Measurements from ENCODE around the gene PHEX. TPM values are rescaled to one million over a fixed set of nuclear protein-coding genes. Genes with fewer than 3 reads are reported as not detected.

Gene PHEX
- polyA plus RNA-seq, 3 donors, result 0.03 TPM; not detected in 2

DNA sequence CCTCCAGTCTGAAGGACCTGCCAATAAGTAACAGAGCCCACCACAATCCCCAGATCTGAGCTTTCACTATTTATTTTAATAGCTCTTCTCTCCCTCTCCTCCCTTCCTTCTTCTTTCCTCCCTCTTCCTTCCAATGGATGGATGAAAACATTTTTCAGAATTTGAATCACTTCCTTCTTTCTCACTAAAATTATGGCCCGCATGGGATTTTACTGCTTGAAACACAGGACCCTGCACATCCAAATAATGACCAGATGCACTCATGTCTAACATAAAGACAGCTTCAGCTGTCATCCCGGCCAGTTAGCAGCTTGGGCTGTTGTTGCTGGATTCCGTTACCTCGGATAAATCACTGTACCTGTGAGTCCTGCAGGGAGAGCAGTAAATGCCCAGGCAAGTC lies 5.4 kb upstream of the PHEX start:
- intact Hi-C loops (cut with micrococcal nuclease), result no loop called here
- WGBS (ENCODE audit: insufficient coverage), result 100% methylated on average over 2 of the region's 4 CpGs
- Histone ChIP-seq H3K79me2 (ENCODE audit: insufficient read depth, low read length) (no peaks in the 10 kb centered on the region), H4K20me1 (ENCODE audit: insufficient read depth, low read length) (no peaks in the 10 kb centered on the region), H3K4me1 (ENCODE audit: control insufficient read depth in 1 of 2, insufficient read depth in 2 of 2, low read length in 2 of 2) (no peaks in the 10 kb centered on the region), H3K36me3 (replicated peaks in 1 of 2; ENCODE audit: control insufficient read depth in 1 of 2, insufficient read depth in 2 of 2, low read length in 2 of 2) (no peaks in the 10 kb centered on the region), H3K27ac (ENCODE audit: low read depth in 1 of 2, low read length in 2 of 2) (no peak overlapping the region), H2AFZ (ENCODE audit: insufficient read depth, low read depth, low read length, poor library complexity, severe bottlenecking) (no peak overlapping the region), H3K4me3 (replicated peaks in 1 of 3; ENCODE audit: low read depth in 2 of 3, low read length in 3 of 3) (no peak overlapping the region), H3K9me3 (replicated peaks in 1 of 2; ENCODE audit: control insufficient read depth in 1 of 2, insufficient read depth in 1 of 2, low read length in 2 of 2) (no peaks in the 10 kb centered on the region), H3K27me3 (ENCODE audit: control insufficient read depth in 2 of 2, insufficient read depth in 2 of 2, low read length in 2 of 2) (no peaks in the 10 kb centered on the region), H3K4me2 (replicated peaks; ENCODE audit: extremely low read depth, low read length, poor library complexity, severe bottlenecking) (no peak overlapping the region), H3K9ac (ENCODE audit: insufficient read depth, low read length, poor library complexity, severe bottlenecking) (no peak overlapping the region)
- TF ChIP-seq, protein P1, sequence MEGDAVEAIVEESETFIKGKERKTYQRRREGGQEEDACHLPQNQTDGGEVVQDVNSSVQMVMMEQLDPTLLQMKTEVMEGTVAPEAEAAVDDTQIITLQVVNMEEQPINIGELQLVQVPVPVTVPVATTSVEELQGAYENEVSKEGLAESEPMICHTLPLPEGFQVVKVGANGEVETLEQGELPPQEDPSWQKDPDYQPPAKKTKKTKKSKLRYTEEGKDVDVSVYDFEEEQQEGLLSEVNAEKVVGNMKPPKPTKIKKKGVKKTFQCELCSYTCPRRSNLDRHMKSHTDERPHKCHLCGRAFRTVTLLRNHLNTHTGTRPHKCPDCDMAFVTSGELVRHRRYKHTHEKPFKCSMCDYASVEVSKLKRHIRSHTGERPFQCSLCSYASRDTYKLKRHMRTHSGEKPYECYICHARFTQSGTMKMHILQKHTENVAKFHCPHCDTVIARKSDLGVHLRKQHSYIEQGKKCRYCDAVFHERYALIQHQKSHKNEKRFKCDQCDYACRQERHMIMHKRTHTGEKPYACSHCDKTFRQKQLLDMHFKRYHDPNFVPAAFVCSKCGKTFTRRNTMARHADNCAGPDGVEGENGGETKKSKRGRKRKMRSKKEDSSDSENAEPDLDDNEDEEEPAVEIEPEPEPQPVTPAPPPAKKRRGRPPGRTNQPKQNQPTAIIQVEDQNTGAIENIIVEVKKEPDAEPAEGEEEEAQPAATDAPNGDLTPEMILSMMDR (IDR thresholded peaks at IDR 0.05), result no peak
- no peaks in the 10 kb centered on the region for H3K4me1 Mint-ChIP-seq
- DNase-seq, result no peak
- peaks cover 0 to 2% (median 1%) of the 10 kb centered on the region in 3 donors for H3K27me3 Mint-ChIP-seq (ENCODE audit: low read depth in 3 of 3)
- H3K4me3 Mint-ChIP-seq, result no peak overlapping the region
- H3K27ac Mint-ChIP-seq, result no peak overlapping the region
- peaks cover 0 to 2% (median 0%) of the 10 kb centered on the region in 7 donors for H3K9me3 Mint-ChIP-seq
- no peaks in the 10 kb centered on the region for H3K36me3 Mint-ChIP-seq

DNA sequence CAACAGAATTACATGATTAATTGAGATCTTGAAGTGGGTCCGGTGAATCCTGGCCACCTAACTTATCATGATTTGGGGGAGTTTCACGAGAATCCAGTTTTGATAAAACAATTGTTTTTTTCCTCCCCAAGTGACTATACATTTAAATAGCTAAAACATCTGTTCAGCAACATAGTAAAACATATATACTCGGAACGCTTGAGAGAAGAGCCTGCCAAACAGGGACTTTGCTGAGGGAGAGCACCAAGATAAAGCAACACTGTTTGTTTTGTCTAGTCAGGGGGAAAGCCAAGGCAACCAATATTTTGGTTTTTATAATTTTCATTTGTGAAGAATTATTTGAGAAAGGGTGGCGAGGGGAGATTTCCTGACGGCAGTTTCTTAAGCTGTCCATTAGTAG lies 381 bp downstream of the PHEX start:
- Mint-ChIP-seq H3K36me3 (no peaks in the 10 kb centered on the region), H3K4me1 (peaks cover 2% of the 10 kb centered on the region), H3K27me3 (ENCODE audit: low read depth in 3 of 3) (peaks cover 0 to 3% (median 1%) of the 10 kb centered on the region in 3 donors), H3K4me3 (no peak overlapping the region), H3K27ac (no peak overlapping the region), H3K9me3 (no peaks in the 10 kb centered on the region)
- no peaks in the 10 kb centered on the region for H3K36me3 ChIP-seq (replicated peaks in 1 of 2; ENCODE audit: control insufficient read depth in 1 of 2, insufficient read depth in 2 of 2, low read length in 2 of 2)
- H3K27ac ChIP-seq (ENCODE audit: low read depth in 1 of 2, low read length in 2 of 2), result no peak overlapping the region
- H4K20me1 ChIP-seq (ENCODE audit: insufficient read depth, low read length), result no peaks in the 10 kb centered on the region
- H3K4me1 ChIP-seq (ENCODE audit: control insufficient read depth in 1 of 2, insufficient read depth in 2 of 2, low read length in 2 of 2), result no peaks in the 10 kb centered on the region
- H2AFZ ChIP-seq (ENCODE audit: insufficient read depth, low read depth, low read length, poor library complexity, severe bottlenecking), result no peak overlapping the region
- H3K4me3 ChIP-seq (replicated peaks in 1 of 3; ENCODE audit: low read depth in 2 of 3, low read length in 3 of 3), result no peak overlapping the region
- no peak overlapping the region for H3K4me2 ChIP-seq (replicated peaks; ENCODE audit: extremely low read depth, low read length, poor library complexity, severe bottlenecking)
- H3K9ac ChIP-seq (ENCODE audit: insufficient read depth, low read length, poor library complexity, severe bottlenecking), result no peak overlapping the region
- H3K9me3 ChIP-seq (replicated peaks in 1 of 2; ENCODE audit: control insufficient read depth in 1 of 2, insufficient read depth in 1 of 2, low read length in 2 of 2), result no peaks in the 10 kb centered on the region
- WGBS (ENCODE audit: insufficient coverage), result no CpG with 5 or more reads among the region's 6 CpGs
- DNase-seq, result no peak
- intact Hi-C loops (cut with micrococcal nuclease), result no loop called here
- TF ChIP-seq, protein P1 (IDR thresholded peaks at IDR 0.05), result no peak
- H3K27me3 ChIP-seq (ENCODE audit: control insufficient read depth in 2 of 2, insufficient read depth in 2 of 2, low read length in 2 of 2), result no peaks in the 10 kb centered on the region
- H3K79me2 ChIP-seq (ENCODE audit: insufficient read depth, low read length), result no peaks in the 10 kb centered on the region
